GM21447 (cell line): ENCODE results near the gene FAM170A.

Experiments
- ATAC-seq: cut with Tn5 transposase; IDR thresholded peaks from one replicate; pipeline ENCODE4 v1.9.1; 2021; ENCODE audit not compliant: unreplicated experiment

The FAM170A gene, protein sequence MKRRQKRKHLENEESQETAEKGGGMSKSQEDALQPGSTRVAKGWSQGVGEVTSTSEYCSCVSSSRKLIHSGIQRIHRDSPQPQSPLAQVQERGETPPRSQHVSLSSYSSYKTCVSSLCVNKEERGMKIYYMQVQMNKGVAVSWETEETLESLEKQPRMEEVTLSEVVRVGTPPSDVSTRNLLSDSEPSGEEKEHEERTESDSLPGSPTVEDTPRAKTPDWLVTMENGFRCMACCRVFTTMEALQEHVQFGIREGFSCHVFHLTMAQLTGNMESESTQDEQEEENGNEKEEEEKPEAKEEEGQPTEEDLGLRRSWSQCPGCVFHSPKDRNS

GRCh38 chr5:119629339-119629738 lies at the start of gene FAM170A:
FAM170A (plus strand) TSS chr5:119629558; CDS start chr5:119629769, 211 bp downstream.
- ATAC-seq: no peak

DNA sequence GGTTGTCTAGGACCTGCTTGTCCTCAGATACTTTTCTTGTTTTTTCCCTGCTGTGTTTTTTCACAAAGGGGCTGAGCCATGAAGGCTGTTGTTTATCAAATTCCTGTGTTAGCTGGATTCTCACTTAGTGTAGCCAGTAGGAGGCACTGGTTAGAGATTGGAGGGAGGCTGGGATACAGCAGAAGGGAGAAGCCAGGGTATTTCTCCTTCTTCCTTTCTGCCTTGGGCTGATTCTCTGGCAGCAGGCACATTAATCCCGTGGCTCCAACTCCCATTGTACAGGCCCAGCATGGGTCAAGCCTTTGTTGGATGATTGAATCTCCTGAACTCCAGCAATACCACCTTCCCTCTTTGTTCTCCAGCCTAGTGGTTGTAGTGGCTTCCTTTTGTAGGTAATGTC lies 46.4 kb upstream of the FAM170A start:
- ATAC-seq: no peak

DNA sequence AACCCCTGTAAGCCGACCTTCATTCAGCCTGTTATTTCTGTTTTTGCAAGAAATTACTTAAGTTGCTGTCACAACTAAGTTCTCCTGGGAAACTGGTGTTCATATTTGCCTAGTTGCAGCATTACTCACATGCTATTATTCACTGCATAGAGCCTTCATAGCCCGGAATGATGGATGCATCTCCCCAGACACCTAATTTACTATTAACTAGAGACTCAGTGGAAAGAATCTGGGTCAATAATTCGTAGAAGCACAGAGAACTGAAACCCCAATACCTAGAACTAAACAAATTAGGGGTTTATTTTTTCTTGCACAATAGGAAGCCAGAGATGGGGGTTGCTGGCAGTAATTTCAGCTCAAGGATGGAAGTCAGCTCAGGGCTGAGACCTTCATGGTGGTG lies 45.7 kb upstream of the FAM170A start:
- peak; percentile 86 for ATAC-seq

- ATAC-seq: no peak
Observed at GRCh38 chr5:119596046-119596445, 33.3 kb upstream of the FAM170A start.

DNA sequence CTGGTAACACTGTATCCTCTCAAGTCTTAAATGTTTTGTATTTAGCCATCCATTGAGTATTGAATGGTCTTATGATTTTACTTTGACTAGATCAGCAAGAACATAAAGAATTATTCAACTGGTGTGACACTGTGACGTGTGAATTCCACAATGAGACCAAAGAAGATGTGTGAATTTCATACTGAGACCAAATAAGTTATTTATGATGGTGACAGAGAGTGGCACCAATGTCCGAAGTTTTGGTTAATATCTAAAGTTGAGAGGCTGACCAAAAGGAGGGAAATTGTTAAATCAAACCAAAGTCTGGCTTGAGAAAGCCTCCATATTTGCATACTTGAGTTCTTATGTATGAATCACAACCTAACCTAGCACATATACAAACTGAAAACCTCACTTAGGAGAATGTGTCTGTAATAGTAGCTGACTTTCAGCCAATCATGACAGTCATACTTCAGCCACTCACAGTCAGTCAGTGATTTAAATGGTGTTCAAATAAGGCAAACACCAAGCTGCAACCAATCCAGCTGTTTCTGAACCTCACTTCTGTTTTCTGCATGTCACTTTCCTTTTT lies 31.5 kb upstream of the FAM170A start:
- ATAC-seq: no peak

DNA sequence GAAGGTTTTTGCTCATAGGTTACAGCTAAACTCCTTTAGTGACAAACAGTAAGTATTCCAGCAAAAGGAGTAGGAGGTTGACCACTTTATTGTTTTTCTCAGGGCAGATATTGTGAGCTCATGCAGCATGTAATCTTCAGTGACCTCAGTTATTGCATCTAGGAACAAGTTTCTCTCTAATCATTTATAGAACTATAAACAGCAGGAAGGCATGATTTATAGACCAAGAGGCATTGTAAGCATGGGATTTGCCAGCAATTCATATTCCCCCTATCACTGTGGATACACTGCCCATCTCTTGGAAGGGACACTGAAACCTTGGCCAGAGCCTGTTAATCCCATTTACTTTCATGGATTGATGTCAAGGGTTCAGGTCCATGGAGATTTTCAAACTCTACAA lies 15.4 kb upstream of the FAM170A start:
- ATAC-seq: no peak

DNA sequence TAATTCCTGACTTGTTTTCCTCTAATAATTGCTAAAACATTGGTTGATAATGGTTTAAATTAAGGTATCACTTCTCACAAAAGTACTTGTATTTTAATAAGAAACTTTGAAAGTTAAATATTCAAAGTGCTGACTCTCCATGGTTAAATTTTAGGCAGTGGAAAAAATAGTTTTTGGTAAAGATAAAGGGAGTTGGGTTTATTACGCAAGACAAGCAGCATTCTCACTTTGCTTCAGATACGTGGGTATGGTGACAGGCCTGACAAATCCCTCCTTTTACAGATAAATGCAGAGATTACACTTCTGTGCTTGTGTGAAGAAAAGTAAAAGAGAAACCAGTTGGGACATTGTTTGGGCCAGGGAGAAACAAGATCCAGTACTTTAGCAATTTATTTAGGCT lies 14.5 kb upstream of the FAM170A start:
- no peak for ATAC-seq

DNA sequence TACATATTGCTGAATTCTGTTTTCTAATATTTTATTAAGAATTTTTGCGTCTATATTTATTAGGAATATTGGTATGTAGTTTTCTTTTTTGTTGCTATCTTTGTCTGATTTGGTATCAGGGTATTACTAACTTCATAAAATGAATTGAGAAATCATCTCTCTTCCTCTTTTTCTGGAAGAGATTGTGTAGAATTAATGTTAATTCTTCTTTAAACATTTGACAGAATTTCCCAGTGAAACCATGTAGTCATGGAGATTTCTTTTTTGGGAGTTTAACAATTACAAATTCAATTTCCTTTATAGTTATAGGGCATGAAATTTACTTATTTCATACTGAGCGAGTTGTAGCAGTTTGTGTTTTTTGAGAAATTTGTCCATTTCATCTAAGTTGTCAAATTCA lies 3.3 kb upstream of the FAM170A start:
- ATAC-seq: no peak

DNA sequence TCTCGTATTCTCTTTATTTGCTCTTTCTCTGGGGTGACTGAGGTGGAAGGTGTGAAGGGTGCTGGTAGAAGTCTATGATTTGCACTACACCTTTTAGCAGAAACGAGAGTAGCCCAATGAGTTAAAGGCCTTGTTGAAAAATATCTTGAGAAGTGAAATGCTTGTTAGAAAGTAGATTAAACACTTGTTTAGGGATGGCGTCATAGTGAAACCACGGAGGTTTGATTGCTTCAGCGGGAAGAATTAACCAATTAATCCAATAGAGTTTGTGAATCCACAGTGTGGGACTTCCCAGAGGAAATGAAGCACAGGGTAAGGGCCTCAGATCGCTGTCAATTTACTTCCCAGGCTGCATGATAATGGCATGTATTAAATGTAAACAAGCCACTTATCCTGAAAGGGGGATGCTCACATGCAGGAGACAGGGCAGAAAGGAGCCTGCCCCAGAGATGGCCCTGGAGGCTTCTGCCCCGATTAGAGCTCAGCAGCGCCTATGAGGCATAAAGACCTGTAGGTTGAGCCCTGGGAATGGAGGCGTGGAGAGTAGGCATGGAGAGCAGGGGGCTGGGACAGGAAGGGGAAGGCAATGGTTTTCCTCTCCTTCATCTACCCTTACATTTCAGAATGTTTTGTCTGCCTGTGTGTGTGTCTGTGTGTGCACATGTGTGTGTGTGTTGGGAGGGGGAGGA lies 1.5 kb downstream of the FAM170A start:
- ATAC-seq: no peak

DNA sequence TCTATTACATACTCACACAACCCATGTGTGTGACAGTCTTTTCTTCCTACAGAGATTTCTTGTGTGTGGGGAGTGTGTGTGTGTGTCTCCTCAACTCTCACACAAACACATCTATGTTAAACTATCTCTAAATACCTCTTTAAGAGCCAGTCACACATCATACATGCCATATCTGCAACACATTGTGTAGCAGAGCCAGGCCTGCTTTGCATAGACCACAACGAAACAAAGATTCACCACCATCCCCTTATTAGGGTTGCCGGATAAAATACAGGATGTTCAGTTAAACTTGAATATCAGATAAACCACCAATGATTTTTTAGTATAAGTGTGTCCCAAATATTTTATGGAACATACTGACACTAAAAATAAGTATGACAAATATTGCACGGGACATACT lies 2.3 kb downstream of the FAM170A start:
- ATAC-seq: no peak

GRCh38 chr5:119651486-119651885 lies 22.1 kb downstream of the FAM170A start:
- ATAC-seq: no peak

GRCh38 chr5:119655061-119655460 lies 25.7 kb downstream of the FAM170A start:
- no peak for ATAC-seq

DNA sequence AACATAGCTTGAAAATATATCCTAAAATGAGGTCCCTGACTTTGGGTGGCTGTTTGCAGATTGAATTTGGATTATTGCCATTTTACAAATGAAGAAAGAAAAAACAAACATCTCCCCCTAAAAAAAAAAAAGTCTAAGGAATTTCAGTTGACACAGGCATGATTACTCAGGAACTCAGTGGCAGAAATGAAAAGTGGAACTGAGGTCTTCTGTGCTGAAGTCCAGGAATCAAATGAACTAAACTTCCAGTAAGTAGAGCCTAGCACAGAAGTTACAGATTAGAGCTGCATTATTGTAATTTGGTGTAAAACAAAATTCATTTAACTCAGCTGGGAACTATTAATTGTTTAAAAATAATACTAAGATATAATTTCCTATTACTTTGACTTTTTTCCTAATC lies 26.7 kb downstream of the FAM170A start:
- ATAC-seq: no peak

- no peak for ATAC-seq
Observed at GRCh38 chr5:119666542-119666941, 37.2 kb downstream of the FAM170A start.

DNA sequence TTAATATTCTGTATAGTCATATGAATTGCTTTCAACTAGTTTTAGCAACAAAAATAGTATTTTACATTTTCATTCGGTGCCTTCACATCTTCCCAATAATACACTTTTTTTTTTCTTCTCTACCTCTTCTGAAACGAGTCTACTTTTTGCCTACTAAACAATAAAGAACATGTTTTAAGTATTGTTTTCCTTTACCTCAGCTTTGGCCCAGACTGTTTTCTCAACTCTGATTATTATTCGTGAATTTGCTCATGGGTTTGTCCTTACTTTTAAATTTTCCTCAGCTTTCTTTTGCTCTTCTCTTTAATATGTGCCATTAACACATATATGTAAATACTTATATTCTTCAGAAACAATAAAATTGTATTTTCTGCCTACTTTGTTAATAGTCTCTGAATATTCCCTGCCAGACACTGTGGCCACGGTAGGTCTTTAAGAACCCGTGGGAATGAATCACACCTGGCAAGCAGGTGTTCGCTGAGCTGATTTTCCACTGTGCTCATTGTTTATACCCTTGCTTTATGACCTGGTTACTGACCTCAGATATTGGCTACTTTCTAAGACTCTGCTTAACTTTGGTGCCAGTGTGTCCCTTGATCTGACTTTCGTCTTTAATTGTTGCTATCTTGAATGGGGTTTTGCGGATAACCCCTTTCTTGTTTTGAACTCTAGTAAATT lies 49.1 kb downstream of the FAM170A start:
- ATAC-seq: no peak

GRCh38 chr5:119680080-119680479 lies 50.7 kb downstream of the FAM170A start:
- ATAC-seq: no peak

GRCh38 chr5:119681734-119682133 lies 52.4 kb downstream of the FAM170A start:
- ATAC-seq: no peak

- no peak for ATAC-seq
Observed at GRCh38 chr5:119682372-119682771, 53.0 kb downstream of the FAM170A start.
